ENCODE data around the gene CFH.
A peak's percentile ranks its signal among the peaks of the same experiment; 100 is the strongest.

The CFH gene

DNA sequence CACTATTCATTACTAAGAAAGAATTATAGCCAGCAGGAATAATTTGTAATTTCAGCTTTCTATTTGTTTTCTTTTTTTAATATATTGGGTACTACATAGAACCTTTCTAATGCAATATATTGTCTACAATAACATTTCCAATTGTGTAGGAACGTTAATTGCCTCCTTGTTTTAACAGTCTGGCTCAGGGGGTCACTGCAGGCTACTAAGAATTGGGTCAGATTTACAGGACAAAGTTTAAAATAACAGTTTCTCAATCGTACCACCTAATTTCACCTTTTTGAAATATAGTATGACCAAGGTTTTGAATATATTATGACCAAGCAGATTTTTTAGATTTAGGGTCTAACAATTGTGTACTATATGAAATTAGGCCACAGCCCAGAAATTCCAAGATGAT is 2.4 kb downstream of the CFH start:
- peak overlapping the region; percentile 49 for H3K4me2 ChIP-seq (ENCODE audit: low read depth, low read length, poor library complexity, severe bottlenecking)
- no peak overlapping the region for H3K4me3 ChIP-seq (ENCODE audit: insufficient read depth, low read length, poor library complexity, severe bottlenecking)
- H3K79me2 ChIP-seq (ENCODE audit: insufficient read depth, low read length): no peaks in the 10 kb centered on the region
- no peaks in the 10 kb centered on the region for H3F3A ChIP-seq (ENCODE audit: insufficient read depth)
- no peaks in the 10 kb centered on the region for H3K27me3 ChIP-seq (ENCODE audit: low read length)
- no peak overlapping the region for H3K27ac ChIP-seq (ENCODE audit: low read depth, low read length)
- no peaks in the 10 kb centered on the region for H3K9me3 ChIP-seq (ENCODE audit: insufficient read depth, low read length)
- H3K9me2 ChIP-seq (replicated peaks; ENCODE audit: insufficient read depth, low read length): no peaks in the 10 kb centered on the region
- H2AFZ ChIP-seq (ENCODE audit: low read depth, low read length, severe bottlenecking): peak overlapping the region; percentile 51
- H3K9ac ChIP-seq (ENCODE audit: low read length): no peak overlapping the region
- no peak for TF ChIP-seq EZH2phosphoT487 (conservative IDR thresholded peaks at IDR 0.05; ENCODE audit: low read length)
- TF ChIP-seq, protein P1, sequence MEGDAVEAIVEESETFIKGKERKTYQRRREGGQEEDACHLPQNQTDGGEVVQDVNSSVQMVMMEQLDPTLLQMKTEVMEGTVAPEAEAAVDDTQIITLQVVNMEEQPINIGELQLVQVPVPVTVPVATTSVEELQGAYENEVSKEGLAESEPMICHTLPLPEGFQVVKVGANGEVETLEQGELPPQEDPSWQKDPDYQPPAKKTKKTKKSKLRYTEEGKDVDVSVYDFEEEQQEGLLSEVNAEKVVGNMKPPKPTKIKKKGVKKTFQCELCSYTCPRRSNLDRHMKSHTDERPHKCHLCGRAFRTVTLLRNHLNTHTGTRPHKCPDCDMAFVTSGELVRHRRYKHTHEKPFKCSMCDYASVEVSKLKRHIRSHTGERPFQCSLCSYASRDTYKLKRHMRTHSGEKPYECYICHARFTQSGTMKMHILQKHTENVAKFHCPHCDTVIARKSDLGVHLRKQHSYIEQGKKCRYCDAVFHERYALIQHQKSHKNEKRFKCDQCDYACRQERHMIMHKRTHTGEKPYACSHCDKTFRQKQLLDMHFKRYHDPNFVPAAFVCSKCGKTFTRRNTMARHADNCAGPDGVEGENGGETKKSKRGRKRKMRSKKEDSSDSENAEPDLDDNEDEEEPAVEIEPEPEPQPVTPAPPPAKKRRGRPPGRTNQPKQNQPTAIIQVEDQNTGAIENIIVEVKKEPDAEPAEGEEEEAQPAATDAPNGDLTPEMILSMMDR (IDR thresholded peaks at IDR 0.05; ENCODE audit: insufficient read depth, low read length, poor library complexity, severe bottlenecking): no peak
- no peaks in the 10 kb centered on the region for H4K20me1 ChIP-seq (ENCODE audit: low read depth, low read length)
- H3K36me3 ChIP-seq (ENCODE audit: low read length): no peaks in the 10 kb centered on the region

DNA sequence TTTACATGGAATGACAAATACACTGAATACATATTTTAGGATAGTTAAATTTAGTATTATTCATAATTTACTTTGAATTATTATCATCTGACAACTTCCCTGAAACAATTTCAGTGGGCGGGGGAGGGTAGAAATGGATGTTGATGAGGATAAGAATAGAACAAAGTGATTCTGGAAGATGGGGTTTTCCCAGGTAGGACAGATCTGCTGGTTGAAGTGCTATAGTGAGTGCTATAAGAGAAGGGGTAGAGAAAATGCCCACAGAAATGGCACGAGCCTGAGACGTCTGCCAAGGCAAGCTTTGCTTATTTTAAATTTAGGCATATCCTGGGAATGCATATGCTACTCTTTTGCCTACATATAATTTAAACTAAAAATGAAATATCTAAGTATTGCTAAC is 3.2 kb downstream of the CFH start:
- H3F3A ChIP-seq (ENCODE audit: insufficient read depth): no peaks in the 10 kb centered on the region
- TF ChIP-seq, protein P1 (IDR thresholded peaks at IDR 0.05; ENCODE audit: insufficient read depth, low read length, poor library complexity, severe bottlenecking): no peak
- no peak for TF ChIP-seq EZH2phosphoT487 (conservative IDR thresholded peaks at IDR 0.05; ENCODE audit: low read length)
- H4K20me1 ChIP-seq (ENCODE audit: low read depth, low read length): no peaks in the 10 kb centered on the region
- H3K79me2 ChIP-seq (ENCODE audit: insufficient read depth, low read length): no peaks in the 10 kb centered on the region
- H3K4me2 ChIP-seq (ENCODE audit: low read depth, low read length, poor library complexity, severe bottlenecking): no peak overlapping the region
- no peak overlapping the region for H3K9ac ChIP-seq (ENCODE audit: low read length)
- H3K27ac ChIP-seq (ENCODE audit: low read depth, low read length): no peak overlapping the region
- H3K9me2 ChIP-seq (replicated peaks; ENCODE audit: insufficient read depth, low read length): no peaks in the 10 kb centered on the region
- no peak overlapping the region for H2AFZ ChIP-seq (ENCODE audit: low read depth, low read length, severe bottlenecking)
- no peaks in the 10 kb centered on the region for H3K9me3 ChIP-seq (ENCODE audit: insufficient read depth, low read length)
- H3K36me3 ChIP-seq (ENCODE audit: low read length): no peaks in the 10 kb centered on the region
- no peaks in the 10 kb centered on the region for H3K27me3 ChIP-seq (ENCODE audit: low read length)
- H3K4me3 ChIP-seq (ENCODE audit: insufficient read depth, low read length, poor library complexity, severe bottlenecking): no peak overlapping the region

DNA sequence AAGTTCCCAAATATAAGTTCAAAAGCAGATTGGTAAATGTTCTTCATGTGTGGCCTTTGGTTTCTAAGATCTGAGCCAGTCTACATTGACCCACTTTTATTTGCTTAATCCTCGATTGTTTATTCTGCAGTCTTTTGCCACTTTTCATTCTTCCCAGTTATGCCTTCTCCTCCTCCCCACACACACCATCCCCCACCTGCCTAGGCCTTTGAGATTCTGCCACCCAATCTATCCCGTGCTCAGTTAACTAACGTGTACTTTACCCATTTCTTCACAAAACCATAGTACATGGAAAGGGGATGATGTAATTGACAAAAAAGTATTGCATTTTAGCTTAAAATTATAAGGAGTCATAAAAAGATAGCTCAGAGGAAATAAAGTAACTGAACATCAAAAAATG is 3.7 kb downstream of the CFH start:
- no peaks in the 10 kb centered on the region for H4K20me1 ChIP-seq (ENCODE audit: low read depth, low read length)
- no peaks in the 10 kb centered on the region for H3K9me3 ChIP-seq (ENCODE audit: insufficient read depth, low read length)
- no peak overlapping the region for H3K9ac ChIP-seq (ENCODE audit: low read length)
- TF ChIP-seq, protein P1 (IDR thresholded peaks at IDR 0.05; ENCODE audit: insufficient read depth, low read length, poor library complexity, severe bottlenecking): no peak
- no peak for TF ChIP-seq EZH2phosphoT487 (conservative IDR thresholded peaks at IDR 0.05; ENCODE audit: low read length)
- no peaks in the 10 kb centered on the region for H3K27me3 ChIP-seq (ENCODE audit: low read length)
- no peak overlapping the region for H3K4me2 ChIP-seq (ENCODE audit: low read depth, low read length, poor library complexity, severe bottlenecking)
- H3K36me3 ChIP-seq (ENCODE audit: low read length): no peaks in the 10 kb centered on the region
- no peaks in the 10 kb centered on the region for H3F3A ChIP-seq (ENCODE audit: insufficient read depth)
- no peak overlapping the region for H2AFZ ChIP-seq (ENCODE audit: low read depth, low read length, severe bottlenecking)
- H3K27ac ChIP-seq (ENCODE audit: low read depth, low read length): no peak overlapping the region
- H3K79me2 ChIP-seq (ENCODE audit: insufficient read depth, low read length): no peaks in the 10 kb centered on the region
- no peak overlapping the region for H3K4me3 ChIP-seq (ENCODE audit: insufficient read depth, low read length, poor library complexity, severe bottlenecking)
- no peaks in the 10 kb centered on the region for H3K9me2 ChIP-seq (replicated peaks; ENCODE audit: insufficient read depth, low read length)
